ENCODE measurements around the gene DDX50. TPM values are rescaled to one million over a fixed set of nuclear protein-coding genes. Genes with fewer than 3 reads are reported as not detected.

Gene DDX50, protein sequence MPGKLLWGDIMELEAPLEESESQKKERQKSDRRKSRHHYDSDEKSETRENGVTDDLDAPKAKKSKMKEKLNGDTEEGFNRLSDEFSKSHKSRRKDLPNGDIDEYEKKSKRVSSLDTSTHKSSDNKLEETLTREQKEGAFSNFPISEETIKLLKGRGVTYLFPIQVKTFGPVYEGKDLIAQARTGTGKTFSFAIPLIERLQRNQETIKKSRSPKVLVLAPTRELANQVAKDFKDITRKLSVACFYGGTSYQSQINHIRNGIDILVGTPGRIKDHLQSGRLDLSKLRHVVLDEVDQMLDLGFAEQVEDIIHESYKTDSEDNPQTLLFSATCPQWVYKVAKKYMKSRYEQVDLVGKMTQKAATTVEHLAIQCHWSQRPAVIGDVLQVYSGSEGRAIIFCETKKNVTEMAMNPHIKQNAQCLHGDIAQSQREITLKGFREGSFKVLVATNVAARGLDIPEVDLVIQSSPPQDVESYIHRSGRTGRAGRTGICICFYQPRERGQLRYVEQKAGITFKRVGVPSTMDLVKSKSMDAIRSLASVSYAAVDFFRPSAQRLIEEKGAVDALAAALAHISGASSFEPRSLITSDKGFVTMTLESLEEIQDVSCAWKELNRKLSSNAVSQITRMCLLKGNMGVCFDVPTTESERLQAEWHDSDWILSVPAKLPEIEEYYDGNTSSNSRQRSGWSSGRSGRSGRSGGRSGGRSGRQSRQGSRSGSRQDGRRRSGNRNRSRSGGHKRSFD
- 10 to 100 TPM; 35.2 to 43.5 (median 42.4) TPM for total RNA-seq

DNA sequence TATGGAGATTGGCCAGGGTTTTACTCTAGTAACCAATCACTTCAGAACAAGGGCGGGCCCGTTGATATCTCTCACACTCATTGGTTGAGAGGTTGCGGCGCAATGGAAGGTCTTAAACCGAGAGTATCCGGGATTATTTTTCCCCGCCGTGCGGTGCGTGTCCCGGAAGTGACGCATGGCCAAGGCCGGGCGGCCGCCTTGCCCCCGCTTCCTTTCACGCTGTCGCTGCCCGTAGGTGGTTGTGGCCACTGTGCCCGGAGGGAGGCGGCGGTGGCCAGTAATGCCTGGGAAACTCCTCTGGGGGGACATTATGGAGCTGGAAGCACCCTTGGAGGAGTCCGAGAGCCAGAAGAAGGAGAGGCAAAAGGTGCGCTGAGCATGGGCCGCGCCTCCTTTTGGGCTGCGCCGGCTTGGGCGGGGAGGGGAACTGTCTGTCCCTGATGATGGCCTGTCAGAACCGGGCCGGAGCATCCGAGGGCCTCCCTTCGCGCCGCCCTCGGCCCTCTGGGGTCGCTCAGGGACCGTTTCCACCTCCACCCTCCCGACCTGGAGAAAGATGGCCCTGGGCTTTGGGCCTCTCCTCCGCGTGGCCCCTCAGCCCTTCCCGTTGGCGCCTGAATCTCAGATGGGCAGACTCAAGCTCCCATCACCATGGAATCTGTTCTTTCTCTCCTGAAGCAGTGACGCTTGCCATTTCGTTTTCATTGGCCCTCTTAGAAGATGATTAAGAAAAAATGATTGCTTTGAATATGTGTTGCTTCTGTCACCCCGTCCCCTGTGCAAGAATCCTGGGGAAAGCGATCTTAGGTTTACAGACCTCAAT is at the start of gene DDX50:
DDX50 (plus strand) TSS at position 211 of the 823 bp plus-strand sequence; CDS start at position 281, 70 bp downstream.
- TF ChIP-seq, protein P1, sequence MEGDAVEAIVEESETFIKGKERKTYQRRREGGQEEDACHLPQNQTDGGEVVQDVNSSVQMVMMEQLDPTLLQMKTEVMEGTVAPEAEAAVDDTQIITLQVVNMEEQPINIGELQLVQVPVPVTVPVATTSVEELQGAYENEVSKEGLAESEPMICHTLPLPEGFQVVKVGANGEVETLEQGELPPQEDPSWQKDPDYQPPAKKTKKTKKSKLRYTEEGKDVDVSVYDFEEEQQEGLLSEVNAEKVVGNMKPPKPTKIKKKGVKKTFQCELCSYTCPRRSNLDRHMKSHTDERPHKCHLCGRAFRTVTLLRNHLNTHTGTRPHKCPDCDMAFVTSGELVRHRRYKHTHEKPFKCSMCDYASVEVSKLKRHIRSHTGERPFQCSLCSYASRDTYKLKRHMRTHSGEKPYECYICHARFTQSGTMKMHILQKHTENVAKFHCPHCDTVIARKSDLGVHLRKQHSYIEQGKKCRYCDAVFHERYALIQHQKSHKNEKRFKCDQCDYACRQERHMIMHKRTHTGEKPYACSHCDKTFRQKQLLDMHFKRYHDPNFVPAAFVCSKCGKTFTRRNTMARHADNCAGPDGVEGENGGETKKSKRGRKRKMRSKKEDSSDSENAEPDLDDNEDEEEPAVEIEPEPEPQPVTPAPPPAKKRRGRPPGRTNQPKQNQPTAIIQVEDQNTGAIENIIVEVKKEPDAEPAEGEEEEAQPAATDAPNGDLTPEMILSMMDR (IDR thresholded peaks at IDR 0.05; ENCODE audit: low read depth), result no peak

DNA sequence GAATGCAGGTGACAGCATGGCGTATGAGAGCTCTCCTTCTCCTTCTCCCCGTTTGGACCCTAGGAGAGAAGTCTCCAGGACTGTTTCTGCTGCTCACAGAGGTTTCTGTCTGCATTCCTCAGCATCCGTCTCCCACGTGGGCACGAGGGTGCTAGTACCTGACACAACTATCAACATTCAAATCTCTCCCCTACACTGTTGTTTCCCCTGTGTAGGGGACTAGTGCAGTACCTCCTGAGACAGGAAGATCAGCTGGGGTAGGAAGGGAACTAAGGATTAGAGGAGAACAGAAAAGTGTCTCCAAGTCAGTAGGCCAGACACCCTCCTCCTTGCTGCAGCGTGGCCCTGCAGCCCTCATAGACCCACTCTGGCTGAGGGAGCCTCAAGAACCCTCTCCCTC is 44.8 kb upstream of the DDX50 start:
- TF ChIP-seq, protein P1 (IDR thresholded peaks at IDR 0.05; ENCODE audit: low read depth), result no peak

DNA sequence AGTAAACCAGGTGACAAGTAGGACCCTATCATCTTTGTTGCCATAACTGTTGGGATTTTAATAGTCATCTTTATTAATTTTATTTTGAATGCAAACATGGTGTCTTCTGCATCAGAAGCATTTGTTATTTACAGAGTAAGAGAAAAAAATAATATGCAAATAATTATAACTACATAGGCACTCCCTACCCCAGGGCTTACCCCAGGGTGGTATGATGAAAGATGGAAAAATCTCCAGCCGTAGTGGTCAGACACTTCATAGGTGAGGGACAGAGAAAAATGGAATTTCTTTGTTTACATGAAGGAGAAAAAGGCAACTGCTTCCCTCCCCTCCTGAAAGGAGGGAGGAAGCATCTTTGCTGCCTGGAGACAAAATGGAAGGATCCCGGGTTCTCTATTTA is 44.1 kb upstream of the DDX50 start:
- TF ChIP-seq, protein P1 (IDR thresholded peaks at IDR 0.05; ENCODE audit: low read depth), result no peak

DNA sequence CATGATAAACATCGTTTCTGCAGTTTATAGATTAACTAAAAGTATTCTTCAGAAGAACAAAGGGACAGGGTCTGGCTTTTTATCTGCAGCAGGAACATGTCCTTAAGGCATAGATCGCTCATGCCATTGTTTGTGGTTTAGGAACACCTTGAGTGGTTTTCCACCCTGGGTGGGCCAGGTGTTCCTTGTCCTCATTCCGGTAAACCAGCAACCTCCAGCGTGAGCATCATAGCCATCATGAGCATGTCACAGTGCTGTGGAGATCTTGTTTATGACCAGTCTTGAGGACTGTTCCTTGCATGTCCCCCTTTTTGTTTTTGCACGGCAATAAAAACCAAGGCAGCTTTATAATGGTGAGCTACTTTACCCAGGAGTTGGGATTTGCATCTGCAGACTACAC is 39.9 kb upstream of the DDX50 start:
- TF ChIP-seq, protein P1 (IDR thresholded peaks at IDR 0.05; ENCODE audit: low read depth), result no peak

DNA sequence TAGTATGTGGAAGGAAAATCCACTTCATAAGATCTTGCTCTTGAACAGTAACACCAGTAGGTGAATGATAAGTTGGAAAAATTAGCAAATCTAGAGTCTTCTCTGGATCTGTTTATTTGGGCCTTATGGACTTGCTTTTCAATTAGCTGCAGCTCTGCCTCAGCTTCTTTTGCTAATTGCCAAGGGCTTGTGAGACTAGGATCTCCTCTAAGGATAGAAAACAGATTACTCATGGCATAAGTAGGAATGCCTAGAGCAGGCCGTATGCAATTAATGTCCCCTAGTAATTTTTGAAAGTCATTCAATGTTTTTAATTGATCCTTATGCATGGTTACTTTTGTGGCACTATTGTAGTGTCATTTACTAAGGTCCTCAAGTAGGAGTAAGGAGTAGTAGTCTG is 36.5 kb upstream of the DDX50 start:
- TF ChIP-seq, protein P1 (IDR thresholded peaks at IDR 0.05; ENCODE audit: low read depth), result no peak

DNA sequence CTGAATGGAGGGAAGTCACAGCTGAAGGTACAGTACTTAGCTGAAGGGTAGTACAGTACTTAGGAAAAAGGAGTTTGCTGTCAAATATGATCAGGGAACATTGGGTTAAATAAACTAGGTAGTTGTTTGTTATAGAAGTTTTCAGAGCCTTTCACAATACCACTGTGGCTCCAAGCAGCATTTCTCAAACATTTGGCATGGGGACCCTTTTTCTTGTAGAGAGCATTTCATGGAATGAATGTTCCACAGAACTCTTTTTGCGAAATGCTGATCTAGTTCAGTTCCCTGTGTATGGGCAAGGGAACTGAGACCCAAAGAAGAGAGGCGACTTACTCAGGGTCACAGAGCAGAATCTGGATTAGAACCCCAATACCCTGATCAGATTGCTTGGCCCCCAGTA is 31.5 kb upstream of the DDX50 start:
- TF ChIP-seq, protein P1 (IDR thresholded peaks at IDR 0.05; ENCODE audit: low read depth), result no peak
